GM12878 (cell line): ENCODE results near the gene ERCC2. TPM values are rescaled to one million over a fixed set of nuclear protein-coding genes. Genes with fewer than 3 reads are reported as not detected.

ENCODE experiments used
- BCL3 ChIP-seq: IDR thresholded peaks from 2 replicates; pipeline ENCODE4 v1.6.1; 2011; ENCODE audit warnings: borderline replicate concordance, low read depth, mild to moderate bottlenecking, moderate library complexity, low read length; ENCODE audit not compliant: insufficient read depth, poor library complexity, severe bottlenecking
- E4F1 ChIP-seq: fragments of 450-650 bp; IDR thresholded peaks from 2 replicates; pipeline ENCODE4 v1.6.1; 2018; ENCODE audit warnings: borderline replicate concordance, mild to moderate bottlenecking; ENCODE audit not compliant: partially characterized antibody
- EGR1 ChIP-seq, 2 experiments: IDR thresholded peaks; 1 replicate in 1 of 2; 2 replicates in 1 of 2; pipeline ENCODE4 v1.6.1; 2011 to 2012; ENCODE audit warnings: low read depth in 2 of 2, low read length in 2 of 2, borderline replicate concordance in 1 of 2, mild to moderate bottlenecking in 1 of 2, moderate library complexity in 1 of 2
- IKZF2 ChIP-seq, 2 experiments: fragments of 450-650 bp; IDR thresholded peaks; 2 replicates each; pipeline ENCODE4 v1.6.1; 2017; ENCODE audit warnings: mild to moderate bottlenecking in 2 of 2, moderate library complexity in 2 of 2
- KDM1A ChIP-seq: fragments of 200-600 bp; sonication (generic); IDR thresholded peaks from 2 replicates; pipeline ENCODE4 v1.6.1; 2016; ENCODE audit warnings: borderline replicate concordance
- KLF5 ChIP-seq: fragments of 450-650 bp; IDR thresholded peaks from 2 replicates; pipeline ENCODE4 v1.6.1; 2014; ENCODE audit warnings: mild to moderate bottlenecking; ENCODE audit not compliant: partially characterized antibody
- MXI1 ChIP-seq: fragments of 150-350 bp; IDR thresholded peaks from 2 replicates; pipeline ENCODE4 v1.6.1; 2011; ENCODE audit warnings: low read depth, mild to moderate bottlenecking, inconsistent platforms, low read length, improper control_type of control experiment
- POLR2A ChIP-seq: IDR thresholded peaks from 2 replicates; pipeline ENCODE4 v1.6.1; 2011; ENCODE audit warnings: low read depth, mild to moderate bottlenecking, low read length
- POLR2AphosphoS2 ChIP-seq: IDR thresholded peaks from 2 replicates; pipeline ENCODE4 v1.6.1; 2011; ENCODE audit warnings: low read depth, mild to moderate bottlenecking, low read length, improper control_type of control experiment, moderate library complexity
- POU2F2 ChIP-seq: IDR thresholded peaks from 3 replicates; pipeline ENCODE4 v1.6.1; 2011; ENCODE audit warnings: low read depth, mild to moderate bottlenecking, low read length, borderline replicate concordance
- RAD21 ChIP-seq: IDR thresholded peaks from 2 replicates; pipeline ENCODE4 v1.6.1; 2011; ENCODE audit warnings: mild to moderate bottlenecking, low read depth, low read length, moderate library complexity; ENCODE audit not compliant: insufficient read depth
- SKIL ChIP-seq: fragments of 450-650 bp; IDR thresholded peaks from 2 replicates; pipeline ENCODE4 v1.6.1; 2017; ENCODE audit warnings: mild to moderate bottlenecking, low read depth, inconsistent platforms; ENCODE audit not compliant: poor library complexity, severe bottlenecking
- SP1 ChIP-seq: IDR thresholded peaks from one replicate; pipeline ENCODE4 v1.6.1; 2011; ENCODE audit warnings: low read depth, low read length
- STAT3 ChIP-seq: IDR thresholded peaks from 2 replicates; pipeline ENCODE4 v1.6.1; 2011; ENCODE audit warnings: low read depth, low read length, improper control_type of control experiment
- SUPT20H ChIP-seq: IDR thresholded peaks from 2 replicates; pipeline ENCODE4 v1.6.1; 2011; ENCODE audit warnings: low read depth, mild to moderate bottlenecking, low read length, moderate library complexity, borderline replicate concordance; ENCODE audit not compliant: control insufficient read depth
- USF1 ChIP-seq: IDR thresholded peaks from 2 replicates; pipeline ENCODE4 v1.6.1; 2011; ENCODE audit warnings: borderline replicate concordance, low read depth, mild to moderate bottlenecking, moderate library complexity, mixed read lengths, low read length; ENCODE audit not compliant: insufficient read depth; ENCODE audit errors: extremely low read length
- ZSCAN29 ChIP-seq: fragments of 450-650 bp; IDR thresholded peaks from 2 replicates; pipeline ENCODE4 v1.6.1; 2017; ENCODE audit warnings: mild to moderate bottlenecking, moderate library complexity
- polyA plus RNA-seq, 11 experiments: library from polyadenylated mRNA; depleted of rRNA in 4 of 11; unstranded in 6 of 11; stranded (reverse) in 5 of 11; fragments of >200 nt; fragmentation: Nextera tagmentation in 4 of 11; fragmentation: Illumina TruSeq in 1 of 11; extraction: Ambion mirVana in 4 of 11; extraction: Trizol in 1 of 11; gene quantifications; 1 replicate in 1 of 11; 2 replicates in 10 of 11; pipeline versions ENCODE4 v1.2.1 to v1.2.3, GENCODE V29; 2011 to 2016; ENCODE audit warnings: inconsistent platforms in 2 of 11, missing spikeins in 2 of 11, low read depth in 1 of 11
- total RNA-seq, 4 experiments: library from RNA; depleted of rRNA in 3 of 4; stranded (reverse); fragments of >200 nt in 3 of 4; fragmentation: Illumina TruSeq in 1 of 4; extraction: Trizol in 1 of 4; gene quantifications; 2 replicates each; pipeline versions ENCODE4 v1.2.1 to v1.2.3, GENCODE V29; 2013 to 2021
- TF ChIP-seq, protein P1 (sequence below): fragments of 150-350 bp; IDR thresholded peaks from 2 replicates; pipeline ENCODE4 v1.6.1; 2014; ENCODE audit warnings: mild to moderate bottlenecking, low read depth, low read length

ERCC2 gene
- total and polyA plus RNA-seq, 10 of the 15 experiments (the other 5 are each of a cell fraction or from before 2014, with no cell fraction given) = 1.3 to 40.1 (median 15.6) TPM

DNA sequence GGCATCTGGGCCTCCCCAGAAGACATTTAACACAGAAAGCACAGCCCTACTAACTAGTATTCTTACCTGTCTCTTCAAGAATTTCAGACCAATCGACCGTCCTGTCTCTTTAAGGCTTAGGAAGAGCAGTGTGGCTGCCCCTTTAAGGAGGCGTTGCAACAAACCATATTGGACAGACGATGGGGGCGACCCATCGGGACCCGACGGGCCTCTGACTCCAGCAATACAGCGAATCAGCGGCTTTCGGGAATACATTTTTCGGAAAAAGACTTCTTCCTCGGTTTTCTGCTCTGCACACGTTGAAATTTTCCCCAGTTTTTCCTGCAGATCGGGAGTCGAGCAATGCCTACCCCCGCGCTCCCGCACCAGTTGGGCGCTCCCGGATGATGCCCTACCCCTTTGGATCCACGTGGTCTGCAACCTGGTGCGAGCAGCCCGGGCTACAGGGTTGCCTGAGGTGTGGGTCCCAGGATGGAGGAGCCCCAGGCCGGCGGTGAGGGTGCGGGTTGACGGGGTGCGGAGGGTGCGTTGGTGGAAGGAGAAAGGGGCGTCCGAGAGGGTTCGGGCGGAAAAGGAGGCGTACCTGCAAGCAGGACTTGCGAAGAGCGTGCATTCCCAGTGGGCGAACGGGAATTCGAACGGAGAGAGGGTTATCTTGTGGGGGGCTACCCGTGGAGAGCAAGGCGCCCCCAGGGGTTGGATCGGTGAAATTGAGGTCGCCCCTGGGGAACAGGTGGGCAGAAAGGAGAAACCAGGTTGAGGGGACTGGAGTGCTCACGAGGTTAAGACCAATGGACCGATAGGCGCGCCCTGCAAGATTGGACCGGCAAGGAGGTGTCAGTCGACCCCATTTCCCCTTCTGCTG lies 36.1 kb upstream of the ERCC2 start, which contains the start of gene POLR1G (continued):
- TF ChIP-seq KDM1A (no peak), KLF5 (peak; percentile 100), E4F1 (peak; percentile 98), POLR2AphosphoS2 (0 out of 2 replicates have a peak, but pooled peaks have one; percentile 41), EGR1 (IDR thresholded peaks at IDR 0.05; ENCODE audit: borderline replicate concordance in 1 of 2, low read depth in 2 of 2, low read length in 2 of 2) (peak in 1 of 2 experiments; percentile 63; a peak in 2 of 3 replicates), STAT3 (no peak), USF1 (peak; percentile 81), SKIL (peak; percentile 99), IKZF2 (IDR thresholded peaks at IDR 0.05) (peak in 1 of 2 experiments; percentile 34; a peak in 1 of 4 replicates), ZSCAN29 (peak; percentile 41; the same call in 1 of the 2 replicates), SUPT20H (no peak), SP1 (no peak), BCL3 (peak; percentile 3), POLR2A (peak; percentile 85), RAD21 (no peak), POU2F2 (peak; percentile 27; the same call in 1 of the 3 replicates), MXI1 (peak; percentile 98)
- TF ChIP-seq, protein P1, sequence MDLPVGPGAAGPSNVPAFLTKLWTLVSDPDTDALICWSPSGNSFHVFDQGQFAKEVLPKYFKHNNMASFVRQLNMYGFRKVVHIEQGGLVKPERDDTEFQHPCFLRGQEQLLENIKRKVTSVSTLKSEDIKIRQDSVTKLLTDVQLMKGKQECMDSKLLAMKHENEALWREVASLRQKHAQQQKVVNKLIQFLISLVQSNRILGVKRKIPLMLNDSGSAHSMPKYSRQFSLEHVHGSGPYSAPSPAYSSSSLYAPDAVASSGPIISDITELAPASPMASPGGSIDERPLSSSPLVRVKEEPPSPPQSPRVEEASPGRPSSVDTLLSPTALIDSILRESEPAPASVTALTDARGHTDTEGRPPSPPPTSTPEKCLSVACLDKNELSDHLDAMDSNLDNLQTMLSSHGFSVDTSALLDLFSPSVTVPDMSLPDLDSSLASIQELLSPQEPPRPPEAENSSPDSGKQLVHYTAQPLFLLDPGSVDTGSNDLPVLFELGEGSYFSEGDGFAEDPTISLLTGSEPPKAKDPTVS = no peak
